Smooth muscle cell (in vitro differentiated cells): ENCODE results near the gene CHST15. TPM values are rescaled to one million over a fixed set of nuclear protein-coding genes. Genes with fewer than 3 reads are reported as not detected.

Experiments used
- DNase-seq: peaks from one replicate; lab custom pipeline; 2025; ENCODE audit not compliant: unreplicated experiment; lab: John Stamatoyannopoulos, UW
- H2AFZ ChIP-seq: fragments of 200-600 bp; sonication (generic); 2 replicates; pipeline ENCODE4 v1.6.0; 2016; ENCODE audit warnings: antibody characterized with exemption, low read depth, mild to moderate bottlenecking
- H3F3A ChIP-seq: fragments of 200-600 bp; sonication (generic); 2 replicates; pipeline ENCODE4 v1.6.0; 2017; ENCODE audit warnings: antibody characterized with exemption, low read depth
- H3K27ac ChIP-seq: fragments of 200-600 bp; sonication (generic); 2 replicates; pipeline ENCODE4 v1.5.1; 2016; ENCODE audit warnings: low read depth, mild to moderate bottlenecking
- H3K27me3 ChIP-seq: fragments of 200-600 bp; sonication (generic); 2 replicates; pipeline ENCODE4 v1.6.1; 2016; ENCODE audit warnings: low read depth, mild to moderate bottlenecking
- H3K36me3 ChIP-seq: fragments of 200-600 bp; sonication (generic); 2 replicates; pipeline ENCODE4 v1.5.1; 2016; ENCODE audit warnings: low read depth
- H3K4me1 ChIP-seq: fragments of 200-600 bp; sonication (generic); 2 replicates; pipeline ENCODE4 v1.5.1; 2016; ENCODE audit warnings: low read depth
- H3K4me2 ChIP-seq: fragments of 200-600 bp; sonication (generic); 2 replicates; pipeline ENCODE4 v1.6.0; 2016; ENCODE audit warnings: mild to moderate bottlenecking
- H3K4me3 ChIP-seq: fragments of 200-600 bp; sonication (generic); 2 replicates; pipeline ENCODE4 v1.5.1; 2016; ENCODE audit warnings: mild to moderate bottlenecking
- H3K79me2 ChIP-seq: fragments of 200-600 bp; sonication (generic); 2 replicates; pipeline ENCODE4 v1.6.0; 2016; ENCODE audit warnings: low read depth, mild to moderate bottlenecking
- H3K9ac ChIP-seq: fragments of 200-600 bp; sonication (generic); 2 replicates; pipeline ENCODE4 v1.6.0; 2016; ENCODE audit warnings: low read depth
- H3K9me3 ChIP-seq: fragments of 200-600 bp; sonication (generic); replicated peaks from 2 replicates; pipeline ENCODE4 v1.5.1; 2016; ENCODE audit warnings: low read depth
- H4K20me1 ChIP-seq: fragments of 200-600 bp; sonication (generic); 2 replicates; pipeline ENCODE4 v1.6.0; 2016; ENCODE audit warnings: low read depth
- CTCF ChIP-seq: fragments of 200-600 bp; sonication (generic); IDR thresholded peaks from 2 replicates; pipeline ENCODE4 v1.5.1; 2017; ENCODE audit warnings: borderline replicate concordance, mild to moderate bottlenecking, antibody characterized with exemption; ENCODE audit not compliant: insufficient read depth, poor library complexity, severe bottlenecking
- WGBS: methylation state at CpG from one replicate; pipeline ENCODE4 v1.1.7; 2016; ENCODE audit warnings: low lambda C conversion rate; 5-methylcytosine and 5-hydroxymethylcytosine counted together
- polyA plus RNA-seq: library from polyadenylated mRNA; unstranded; fragments of >200 nt; fragmentation: Nextera tagmentation; extraction: Ambion mirVana; gene quantifications from 2 replicates; pipeline ENCODE4 v1.2.1, GENCODE V29; 2016
- total RNA-seq: library from RNA; depleted of rRNA; stranded (reverse); fragments of >200 nt; gene quantifications from 2 replicates; pipeline ENCODE4 v1.2.3, GENCODE V29; 2014

The CHST15 gene
- total and polyA plus RNA-seq, 2 experiments from 2014 or later, result 14.1 to 20.4 TPM

- Histone ChIP-seq H3K79me2 (no peaks in the 10 kb centered on the region), H3K27me3 (no peaks in the 10 kb centered on the region), H3K9ac (no peak overlapping the region), H3K27ac (no peak overlapping the region), H3K4me1 (peaks cover 4% of the 10 kb centered on the region), H2AFZ (no peak overlapping the region), H3K36me3 (no peaks in the 10 kb centered on the region), H3F3A (no peaks in the 10 kb centered on the region), H4K20me1 (no peaks in the 10 kb centered on the region), H3K4me3 (no peak overlapping the region), H3K9me3 (no peaks in the 10 kb centered on the region), H3K4me2 (no peak overlapping the region)
- TF ChIP-seq CTCF, result no peak
- DNase-seq, result no peak
- WGBS, result 95% methylated on average over 9 of the region's 9 CpGs
Measured at GRCh38 chr10:124126983-124127385, 33.6 kb upstream of the CHST15 start.

DNA sequence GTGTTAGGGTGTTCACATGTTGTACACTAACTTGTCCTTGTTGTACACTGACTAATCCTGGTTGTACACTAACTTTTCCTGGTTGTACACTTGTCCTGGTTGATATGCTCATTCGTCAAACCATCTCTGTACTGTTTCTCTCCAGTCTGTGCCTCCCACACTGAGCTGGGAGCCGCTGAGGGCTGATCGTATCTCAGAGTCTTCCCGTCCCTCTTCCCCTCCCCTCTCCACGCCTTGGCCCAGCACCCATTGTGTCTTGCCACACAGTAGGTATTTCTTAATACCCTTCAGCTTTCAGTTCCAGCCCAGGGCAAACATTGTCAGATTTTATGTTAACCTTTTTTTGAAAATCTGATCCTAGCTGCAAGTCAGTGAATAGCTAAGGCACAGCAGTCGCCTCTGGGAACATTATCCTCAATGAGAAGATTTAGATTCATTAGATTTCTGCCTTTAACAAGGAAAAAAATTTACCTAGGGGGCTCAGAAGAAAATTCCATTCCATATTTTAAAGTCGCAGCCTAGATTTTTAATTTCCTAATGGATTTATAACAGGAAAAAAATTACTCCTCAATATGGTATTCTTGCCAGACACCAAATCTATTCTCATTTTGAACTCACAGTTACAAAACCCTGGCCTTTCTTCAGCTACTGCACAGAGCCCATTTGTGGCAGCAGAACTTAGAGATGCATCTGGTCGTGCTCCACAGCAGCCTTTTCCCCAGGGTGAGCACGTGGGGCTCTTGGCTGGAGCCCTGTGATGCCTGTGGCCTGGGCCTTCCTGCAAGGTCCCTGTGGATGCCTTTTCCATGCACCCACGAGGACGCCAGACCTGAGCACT, 33.0 kb upstream of the CHST15 start:
- Histone ChIP-seq H3K4me3 (no peak overlapping the region), H3K4me1 (peaks cover 4% of the 10 kb centered on the region), H4K20me1 (no peaks in the 10 kb centered on the region), H3F3A (no peaks in the 10 kb centered on the region), H3K9me3 (no peaks in the 10 kb centered on the region), H3K79me2 (no peaks in the 10 kb centered on the region), H3K27ac (no peak overlapping the region), H3K27me3 (no peaks in the 10 kb centered on the region), H3K4me2 (no peak overlapping the region), H2AFZ (no peak overlapping the region), H3K36me3 (no peaks in the 10 kb centered on the region), H3K9ac (no peak overlapping the region)
- DNase-seq, result no peak
- no peak for TF ChIP-seq CTCF
- 77% methylated on average over 11 of the region's 11 CpGs for WGBS

DNA sequence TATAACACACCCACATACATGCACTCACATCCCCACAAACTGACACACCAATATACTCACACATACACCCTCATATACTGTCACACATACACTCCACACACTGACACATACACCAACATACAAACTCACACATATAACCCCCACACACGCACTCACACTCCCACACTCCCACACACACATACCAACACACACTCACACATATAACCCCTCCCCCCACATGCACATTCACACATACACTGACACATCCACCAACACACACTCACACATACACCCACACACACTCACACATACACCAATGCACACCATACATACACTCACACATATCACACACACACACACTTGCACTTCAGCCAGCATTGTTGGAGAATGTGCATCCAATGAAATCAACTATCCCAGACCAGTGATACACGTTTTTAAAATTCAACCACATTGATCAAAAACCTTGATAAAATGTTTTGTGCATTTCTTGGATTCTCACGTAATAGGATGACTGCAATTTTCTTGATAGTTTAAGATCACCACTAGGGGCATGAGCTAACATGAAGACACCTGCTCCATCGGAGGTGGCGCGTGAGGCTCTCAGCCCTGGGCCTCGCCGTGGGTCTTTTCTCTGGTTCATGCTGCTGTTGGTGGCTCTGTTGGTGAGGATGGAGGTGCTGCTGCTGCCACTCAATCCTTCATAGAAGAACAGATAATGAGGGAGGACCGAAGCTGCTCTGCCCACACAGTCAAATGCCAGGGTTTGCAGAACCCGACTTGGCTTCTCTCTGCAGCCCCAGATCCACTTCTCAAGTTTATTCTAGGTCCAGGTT, 32.1 kb upstream of the CHST15 start:
- Histone ChIP-seq H3F3A (no peaks in the 10 kb centered on the region), H3K27me3 (no peaks in the 10 kb centered on the region), H3K9ac (no peak overlapping the region), H3K27ac (no peak overlapping the region), H3K4me2 (no peak overlapping the region), H3K36me3 (no peaks in the 10 kb centered on the region), H2AFZ (no peak overlapping the region), H4K20me1 (no peaks in the 10 kb centered on the region), H3K4me3 (no peak overlapping the region), H3K9me3 (no peaks in the 10 kb centered on the region), H3K4me1 (no peaks in the 10 kb centered on the region), H3K79me2 (no peaks in the 10 kb centered on the region)
- DNase-seq, result no peak
- peak; percentile 42 for TF ChIP-seq CTCF
- WGBS, result 68% methylated on average over 10 of the region's 10 CpGs
